Ovary (tissue), 9 donors: Measurements from ENCODE around the gene PIGU. TPM values are rescaled to one million over a fixed set of nuclear protein-coding genes. Genes with fewer than 3 reads are reported as not detected.

Experiments used
- DNase-seq, 5 donors: peaks; one replicate each; pipeline ENCODE4 v3.0.0-alpha.2; 2019 to 2020
- H3K27ac ChIP-seq, 2 donors: fragments of 200-600 bp; one replicate each; pipeline versions ENCODE4 v1.5.1 to v1.8.0; 2019 to 2022
- H3K27me3 ChIP-seq: fragments of 200-600 bp; one replicate; pipeline ENCODE4 v1.8.0; 2022
- H3K36me3 ChIP-seq: fragments of 200-600 bp; sonication (generic); one replicate; pipeline ENCODE4 v1.5.1; 2019
- H3K4me1 ChIP-seq: one replicate; pipeline ENCODE4 v1.8.1; 2013; ENCODE audit warnings: mild to moderate bottlenecking, moderate library complexity; ENCODE audit not compliant: insufficient read depth
- H3K4me3 ChIP-seq: fragments of 200-600 bp; sonication (generic); one replicate; pipeline ENCODE4 v1.5.1; 2017
- H3K9me3 ChIP-seq, 2 donors: fragments of 200-600 bp in 1 of 2; sonication (generic) in 1 of 2; one replicate each; pipeline versions ENCODE4 v1.5.1 to v1.8.1; 2013 to 2019; ENCODE audit warnings: mild to moderate bottlenecking in 1 of 2, moderate library complexity in 1 of 2
- EP300 ChIP-seq: sonication (generic); formaldehyde crosslinking; IDR thresholded peaks from one replicate; pipeline ENCODE4 v1.6.1; 2017; ENCODE audit warnings: antibody characterized with exemption
- POLR2A ChIP-seq: fragments of 450-650 bp; IDR thresholded peaks from one replicate; pipeline ENCODE4 v1.6.1; 2017; ENCODE audit warnings: antibody characterized with exemption, mild to moderate bottlenecking, moderate library complexity
- WGBS, 3 donors: extraction: QIAGEN DNeasy Blood & Tissue Kit in 1 of 3; methylation state at CpG; one replicate each; pipeline versions ENCODE4 v1.1.5 to v1.1.7; 2013 to 2017; 5-methylcytosine and 5-hydroxymethylcytosine counted together
- intact Hi-C, 4 donors: fragments of 100-400 bp; cut with DNase I; formaldehyde crosslinking; loops; one replicate each; pipeline versions ENCODE4 v1.11.0 to v1.15.1; 2022 to 2023
- polyA plus RNA-seq, 2 donors: library from polyadenylated mRNA; stranded (reverse); fragments of 200-250 nt in 1 of 2; fragments of 350-450 nt in 1 of 2; fragmentation: Illumina TruSeq in 1 of 2; extraction: RNeasy Lipid Tissue Mini Kit (QIAGEN cat#74804) in 1 of 2; gene quantifications; one replicate each; pipeline ENCODE4 v1.2.3, GENCODE V29; 2013 to 2014
- total RNA-seq, 7 donors: library from RNA; depleted of rRNA in 2 of 7; stranded (reverse); fragments of >200 nt in 2 of 7; fragmentation: NEBNext Ultra II Directional in 3 of 7; extraction: Animal tissue kit (Norgen Biotek cat#: 25700) in 3 of 7; gene quantifications; one replicate each; pipeline versions ENCODE4 v1.1.0 to v1.2.4, GENCODE V29; 2016 to 2023
- TF ChIP-seq, protein P1 (sequence below), 3 donors: fragments of 450-650 bp in 2 of 3; fragments of 200-600 bp in 1 of 3; IDR thresholded peaks; one replicate each; pipeline versions ENCODE4 v1.5.1 to v1.8.0; 2016 to 2022; ENCODE audit warnings: antibody characterized with exemption in 3 of 3, mild to moderate bottlenecking in 1 of 3
- donor health status: DM: no; HTN: no; CAD: no; lungs with moderate emphysema.
- donor health status: DM: no; HTN: no; CAD: no.
- donor health status: Bipolar disorder and iron deficiency.
- donor health status: DM: yes; HTN: yes; CAD: no.
- donor health status: DM: no; HTN: no; CAD: no.
- donor health status: DM: yes; HTN: yes; CAD: no.

Gene PIGU
- total and polyA plus RNA-seq, 9 donors = 14.4 to 61.4 (median 20.9) TPM

DNA sequence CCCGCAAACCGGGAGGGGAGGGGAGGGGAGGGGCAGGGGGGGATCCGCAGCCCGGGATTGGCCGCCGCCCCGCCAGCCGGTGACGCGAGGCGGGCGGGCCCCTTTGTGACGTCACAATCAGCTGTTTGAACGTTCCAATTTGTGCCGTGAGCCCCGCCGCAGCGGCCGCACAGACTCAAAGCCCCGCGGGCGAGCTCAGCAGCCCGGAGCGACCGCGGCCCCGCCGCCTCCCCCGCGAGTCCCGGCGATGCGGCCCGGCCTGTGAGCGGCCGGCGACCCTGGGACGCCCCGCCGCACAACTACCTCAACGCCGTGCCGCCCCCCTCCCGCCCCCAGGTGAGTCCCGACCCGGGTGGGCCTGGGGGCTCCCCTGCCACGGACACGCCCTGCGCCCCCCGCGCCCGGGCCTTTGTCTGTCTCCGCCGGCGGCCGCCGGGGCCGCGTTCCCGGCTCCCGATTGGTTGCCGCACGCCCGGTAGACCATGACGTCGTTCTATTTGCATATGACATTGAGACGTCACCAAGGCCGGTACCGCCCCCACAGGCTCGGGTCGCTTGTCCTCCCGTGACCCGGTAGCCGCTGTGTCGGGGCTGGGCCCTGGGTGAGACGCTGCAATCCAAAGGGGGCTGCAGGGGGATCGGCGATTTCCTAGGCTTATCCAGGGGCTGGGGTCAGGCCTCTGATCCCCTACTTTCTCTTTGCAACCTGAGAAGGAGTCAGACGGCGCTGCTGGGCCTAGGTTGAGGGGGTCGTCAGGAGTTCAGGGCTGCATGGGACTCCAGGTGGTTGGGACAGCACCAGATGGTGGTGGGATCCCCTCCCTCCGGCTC is 27.5 kb upstream of the PIGU start, which contains the start of gene TP53INP2:
TP53INP2 (plus strand) TSS at position 168 of the 831 bp plus-strand sequence. CDS start 4,396 bp downstream, outside the sequence.
- Histone ChIP-seq H3K4me3 (peak within 1 kb of the TSS; percentile 68), H3K4me1 (peaks cover 3% of the 10 kb centered on the region), H3K27me3 (no peaks in the 10 kb centered on the region), H3K27ac (peak within 1 kb of the TSS; percentile 98 to 100), H3K9me3 (no peaks in the 10 kb centered on the region), H3K36me3 (no peaks in the 10 kb centered on the region)
- intact Hi-C loops = loop anchor here in 3 of 4 donors (2.0 to 10.0 kb wide), 4 partner anchors 146 to 392 kb away; partner anchors contain the start of gene MAP1LC3A (in 1 of the 3)
- 0 to 1% (median 1%) methylated on average over 21 to 82 of the region's 82 CpGs for WGBS, 3 donors
- peak; percentile 90 to 95 (median 93) for DNase-seq
- TF ChIP-seq, protein P1, sequence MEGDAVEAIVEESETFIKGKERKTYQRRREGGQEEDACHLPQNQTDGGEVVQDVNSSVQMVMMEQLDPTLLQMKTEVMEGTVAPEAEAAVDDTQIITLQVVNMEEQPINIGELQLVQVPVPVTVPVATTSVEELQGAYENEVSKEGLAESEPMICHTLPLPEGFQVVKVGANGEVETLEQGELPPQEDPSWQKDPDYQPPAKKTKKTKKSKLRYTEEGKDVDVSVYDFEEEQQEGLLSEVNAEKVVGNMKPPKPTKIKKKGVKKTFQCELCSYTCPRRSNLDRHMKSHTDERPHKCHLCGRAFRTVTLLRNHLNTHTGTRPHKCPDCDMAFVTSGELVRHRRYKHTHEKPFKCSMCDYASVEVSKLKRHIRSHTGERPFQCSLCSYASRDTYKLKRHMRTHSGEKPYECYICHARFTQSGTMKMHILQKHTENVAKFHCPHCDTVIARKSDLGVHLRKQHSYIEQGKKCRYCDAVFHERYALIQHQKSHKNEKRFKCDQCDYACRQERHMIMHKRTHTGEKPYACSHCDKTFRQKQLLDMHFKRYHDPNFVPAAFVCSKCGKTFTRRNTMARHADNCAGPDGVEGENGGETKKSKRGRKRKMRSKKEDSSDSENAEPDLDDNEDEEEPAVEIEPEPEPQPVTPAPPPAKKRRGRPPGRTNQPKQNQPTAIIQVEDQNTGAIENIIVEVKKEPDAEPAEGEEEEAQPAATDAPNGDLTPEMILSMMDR (IDR thresholded peaks at IDR 0.05) = peak in 2 of 3 donors; percentile 4 to 30
- TF ChIP-seq EP300 (no peak), POLR2A (peak; percentile 87)

DNA sequence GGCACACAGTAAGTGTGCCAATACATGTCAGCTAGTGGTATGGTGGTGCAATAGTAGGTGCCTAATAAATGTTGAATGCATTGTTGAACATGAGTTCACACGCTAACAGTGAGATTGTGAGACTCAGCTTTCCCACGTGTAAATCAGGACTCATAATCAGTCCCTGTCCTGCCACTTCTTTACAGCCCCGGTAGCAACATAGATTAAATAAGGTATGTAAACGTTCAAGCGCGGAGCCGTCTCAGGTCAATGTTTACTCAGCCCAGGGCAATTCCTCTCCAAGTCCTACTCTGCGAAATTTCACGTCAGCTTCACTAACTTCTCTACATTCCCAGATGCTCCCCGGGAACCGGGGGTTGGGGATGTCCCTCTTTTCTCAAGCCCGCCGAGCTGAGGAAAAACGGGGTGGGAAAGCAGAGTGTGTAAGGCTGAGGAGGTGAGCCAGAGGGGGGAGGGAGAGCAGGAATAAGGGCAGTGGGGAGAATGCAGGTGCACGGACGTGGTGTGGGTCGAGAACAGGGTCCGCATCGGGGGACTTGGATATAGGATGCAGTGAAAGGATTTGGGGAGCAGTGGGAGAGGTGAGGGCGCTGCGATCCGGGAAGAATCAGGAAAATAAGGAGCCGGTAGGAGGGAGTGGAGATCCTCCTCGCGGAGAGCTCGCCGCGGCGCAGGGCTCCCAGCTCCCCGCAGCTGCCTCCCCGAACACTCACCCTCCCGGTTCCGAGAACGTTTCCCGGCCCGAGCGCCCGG is 26.7 kb upstream of the PIGU start:
- Histone ChIP-seq H3K4me1 (peaks cover 3% of the 10 kb centered on the region), H3K4me3 (peak overlapping the region; percentile 68), H3K27me3 (no peaks in the 10 kb centered on the region), H3K9me3 (no peaks in the 10 kb centered on the region), H3K36me3 (no peaks in the 10 kb centered on the region), H3K27ac (peak overlapping the region; percentile 98 to 100)
- DNase-seq = peak in 2 of 5 donors; percentile 29 to 44
- WGBS, 3 donors = 0 to 2% (median 1%) methylated on average over 31 to 38 of the region's 38 CpGs
- intact Hi-C loops = loop anchor here in 3 of 4 donors (2.0 to 10.0 kb wide), 3 partner anchors 145 to 389 kb away; partner anchors contain the start of gene MAP1LC3A (in 1 of the 3)
- TF ChIP-seq EP300 = no peak

DNA sequence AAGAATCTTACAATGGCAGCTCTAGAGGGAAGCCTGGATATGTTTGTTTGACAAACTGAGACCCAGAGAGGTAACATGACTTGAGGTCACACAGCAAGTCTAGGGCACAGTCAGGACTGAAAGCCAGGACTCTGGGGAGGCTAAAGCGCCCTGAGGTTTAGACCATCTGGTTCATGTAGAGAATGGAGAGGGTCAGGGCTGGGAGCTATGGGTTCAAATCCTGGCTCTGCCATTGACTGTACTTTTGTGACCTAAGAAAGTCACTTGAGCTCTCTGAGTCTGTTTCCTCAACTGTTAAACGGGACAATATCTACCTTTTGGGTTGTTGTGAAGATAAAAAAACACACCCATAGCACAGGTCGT is 26.1 kb upstream of the PIGU start:
- Histone ChIP-seq H3K36me3 (no peaks in the 10 kb centered on the region), H3K4me1 (peaks cover 3% of the 10 kb centered on the region), H3K27me3 (no peaks in the 10 kb centered on the region), H3K27ac (no peak overlapping the region), H3K4me3 (no peak overlapping the region), H3K9me3 (no peaks in the 10 kb centered on the region)
- DNase-seq = no peak
- 29 to 38% (median 29%) methylated on average over 3 of the region's 3 CpGs for WGBS, 3 donors
- TF ChIP-seq POLR2A (no peak), EP300 (no peak)
- TF ChIP-seq, protein P1 (IDR thresholded peaks at IDR 0.05) = no peak
- intact Hi-C loops = loop anchor here in 2 of 4 donors (10.0 kb wide), 2 partner anchors 168 to 388 kb away; no protein-coding TSS in a partner anchor

DNA sequence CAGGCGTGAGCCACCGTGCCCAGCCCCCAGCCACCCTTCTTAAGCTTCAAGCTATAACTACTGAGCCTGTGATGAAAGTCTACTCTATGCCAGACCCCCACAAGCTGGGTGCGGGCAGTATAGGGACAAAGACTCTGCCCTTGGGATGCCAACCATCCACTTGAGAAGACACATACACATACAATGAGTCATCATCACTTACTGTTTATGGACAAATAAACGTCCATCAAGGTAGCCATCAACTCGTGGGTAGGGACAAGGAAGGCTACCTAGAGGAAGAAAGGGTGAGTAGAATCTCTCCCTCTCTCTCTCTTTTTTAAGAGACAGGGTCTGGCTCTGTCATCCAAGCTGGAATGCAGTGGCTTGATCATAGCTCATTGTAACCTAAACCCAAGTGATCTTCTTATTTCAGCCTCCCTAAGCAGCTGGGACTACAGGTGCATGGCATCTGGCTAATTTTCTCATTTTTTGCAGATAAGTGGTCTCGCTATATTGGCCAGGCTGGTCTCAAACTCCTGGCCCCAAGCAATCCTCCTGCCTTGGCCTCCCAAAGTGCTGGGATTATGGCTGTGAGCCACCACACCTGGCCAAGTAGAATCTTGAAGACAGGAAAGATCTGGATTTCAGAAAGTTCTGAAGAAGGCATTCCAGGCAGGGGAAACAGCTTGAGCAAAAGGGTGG is 24.7 kb upstream of the PIGU start:
- peaks cover 3% of the 10 kb centered on the region for H3K4me1 ChIP-seq
- no peak overlapping the region for H3K4me3 ChIP-seq
- TF ChIP-seq, protein P1 (IDR thresholded peaks at IDR 0.05) = no peak
- no peak for TF ChIP-seq EP300
- TF ChIP-seq POLR2A = no peak
- 70 to 81% (median 75%) methylated on average over 6 of the region's 6 CpGs for WGBS, 3 donors
- H3K27ac ChIP-seq = no peak overlapping the region
- no peaks in the 10 kb centered on the region for H3K27me3 ChIP-seq
- H3K9me3 ChIP-seq = no peaks in the 10 kb centered on the region
- no peak for DNase-seq
- no peaks in the 10 kb centered on the region for H3K36me3 ChIP-seq
- intact Hi-C loops = loop anchor here in 2 of 4 donors (10.0 kb wide), 2 partner anchors 167 to 387 kb away; no protein-coding TSS in a partner anchor
